Astrocyte (in vitro differentiated cells and primary cell): ENCODE results near the gene SULF2. TPM values are rescaled to one million over a fixed set of nuclear protein-coding genes. Genes with fewer than 3 reads are reported as not detected.

Source experiments
- DNase-seq: peaks from one replicate; pipeline ENCODE4 v3.0.0-alpha.2; 2010; ENCODE audit warnings: low read depth
- FAIRE-seq: peaks from 2 replicates; lab custom pipeline; 2011; peaks lifted over from hg19 to GRCh38; lab: Jason Lieb, UNC
- H2AFZ ChIP-seq: 2 replicates; pipeline ENCODE4 v1.6.0; 2012; ENCODE audit warnings: low read depth, low read length, inconsistent platforms
- H3K27ac ChIP-seq: 2 replicates; pipeline ENCODE4 v1.5.1; 2011; ENCODE audit warnings: low read depth, low read length, inconsistent platforms
- H3K27me3 ChIP-seq: 2 replicates; pipeline ENCODE4 v1.6.0; 2011; ENCODE audit warnings: low read length, inconsistent platforms; ENCODE audit not compliant: insufficient read depth
- H3K36me3 ChIP-seq: 2 replicates; pipeline ENCODE4 v1.5.1; 2011; ENCODE audit warnings: low read length, inconsistent platforms; ENCODE audit not compliant: insufficient read depth
- H3K4me1 ChIP-seq: 2 replicates; pipeline ENCODE4 v1.5.1; 2011; ENCODE audit warnings: low read length, inconsistent platforms; ENCODE audit not compliant: insufficient read depth
- H3K4me2 ChIP-seq: 2 replicates; pipeline ENCODE4 v1.6.0; 2012; ENCODE audit warnings: low read length, inconsistent platforms
- H3K4me3 ChIP-seq: 2 replicates; pipeline ENCODE4 v1.5.1; 2011; ENCODE audit warnings: low read depth, mild to moderate bottlenecking, low read length, inconsistent platforms; ENCODE audit not compliant: insufficient read depth
- H3K79me2 ChIP-seq: 2 replicates; pipeline ENCODE4 v1.6.0; 2012; ENCODE audit warnings: mild to moderate bottlenecking, low read length, inconsistent platforms; ENCODE audit not compliant: insufficient read depth
- H3K9ac ChIP-seq: 2 replicates; pipeline ENCODE4 v1.6.0; 2012; ENCODE audit warnings: mild to moderate bottlenecking, low read length, inconsistent platforms
- H3K9me3 ChIP-seq: 2 replicates; pipeline ENCODE4 v1.5.1; 2012; ENCODE audit warnings: low read depth, mild to moderate bottlenecking, low read length, inconsistent platforms; ENCODE audit not compliant: insufficient read depth
- H4K20me1 ChIP-seq: 2 replicates; pipeline ENCODE4 v1.6.0; 2012; ENCODE audit warnings: low read length, inconsistent platforms; ENCODE audit not compliant: insufficient read depth
- H3K27ac Mint-ChIP-seq: one replicate; pipeline ENCODE4 v1.8.0; 2021; ENCODE audit warnings: mild to moderate bottlenecking, mixed read lengths; ENCODE audit not compliant: unreplicated experiment
- H3K27me3 Mint-ChIP-seq: one replicate; pipeline ENCODE4 v1.8.0; 2021; ENCODE audit warnings: low read depth, mixed read lengths; ENCODE audit not compliant: unreplicated experiment
- H3K36me3 Mint-ChIP-seq: one replicate; pipeline ENCODE4 v1.8.0; 2021; ENCODE audit warnings: low read depth, mixed read lengths; ENCODE audit not compliant: unreplicated experiment
- H3K4me1 Mint-ChIP-seq: one replicate; pipeline ENCODE4 v1.8.0; 2021; ENCODE audit warnings: low read depth, mixed read lengths; ENCODE audit not compliant: unreplicated experiment
- H3K4me3 Mint-ChIP-seq: one replicate; pipeline ENCODE4 v1.8.0; 2021; ENCODE audit warnings: mild to moderate bottlenecking, moderate library complexity, mixed read lengths; ENCODE audit not compliant: unreplicated experiment
- H3K9me3 Mint-ChIP-seq: one replicate; pipeline ENCODE4 v1.8.0; 2021; ENCODE audit warnings: mild to moderate bottlenecking, mixed read lengths; ENCODE audit not compliant: unreplicated experiment
- CTCF ChIP-seq: IDR thresholded peaks from 2 replicates; pipeline ENCODE4 v1.5.1; 2011; ENCODE audit warnings: low read depth, mild to moderate bottlenecking, inconsistent platforms, low read length, moderate library complexity; ENCODE audit not compliant: insufficient read depth
- EZH2 ChIP-seq: IDR thresholded peaks from 2 replicates; pipeline ENCODE4 v1.6.1; 2012; ENCODE audit warnings: mild to moderate bottlenecking, low read length, inconsistent platforms; ENCODE audit not compliant: insufficient read depth
- total RNA-seq: library from RNA; stranded (reverse); gene quantifications from 2 replicates; pipeline ENCODE4 v1.2.1, GENCODE V29; 2021

The SULF2 gene
- total RNA-seq, 1 donor from 2014 or later: 139 TPM

DNA sequence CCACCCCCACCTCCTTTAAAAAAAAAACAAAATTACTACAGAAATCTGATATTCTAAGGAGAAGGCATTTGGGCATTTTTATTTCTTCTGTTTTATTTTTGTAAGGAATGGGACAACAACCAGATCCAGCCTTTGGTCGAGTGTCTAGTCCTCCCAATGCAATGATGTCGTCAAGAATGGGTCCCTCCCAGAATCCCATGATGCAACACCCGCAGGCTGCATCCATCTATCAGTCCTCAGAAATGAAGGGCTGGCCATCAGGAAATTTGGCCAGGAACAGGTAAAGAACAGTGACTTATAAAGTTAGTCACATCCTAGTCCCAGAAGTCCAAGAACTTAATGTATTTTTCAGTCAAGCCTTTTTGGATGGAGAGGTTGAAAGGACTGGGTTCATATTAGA lies 133.0 kb downstream of the SULF2 start:
- Mint-ChIP-seq H3K4me3 (no peak overlapping the region), H3K36me3 (peaks cover 9% of the 10 kb centered on the region), H3K27ac (no peak overlapping the region), H3K27me3 (no peaks in the 10 kb centered on the region), H3K4me1 (peaks cover 8% of the 10 kb centered on the region), H3K9me3 (no peaks in the 10 kb centered on the region)
- no peak overlapping the region for H3K4me2 ChIP-seq
- H3K27ac ChIP-seq: no peak overlapping the region
- H3K9ac ChIP-seq: no peak overlapping the region
- H3K9me3 ChIP-seq: no peaks in the 10 kb centered on the region
- DNase-seq: no peak
- no peak overlapping the region for H2AFZ ChIP-seq
- no peak overlapping the region for H3K4me3 ChIP-seq
- no peaks in the 10 kb centered on the region for H3K79me2 ChIP-seq
- TF ChIP-seq EZH2 (no peak), CTCF (no peak)
- FAIRE-seq: no peak
- H3K27me3 ChIP-seq: no peaks in the 10 kb centered on the region
- H4K20me1 ChIP-seq: no peaks in the 10 kb centered on the region
- H3K36me3 ChIP-seq: peaks cover 49% of the 10 kb centered on the region
- no peaks in the 10 kb centered on the region for H3K4me1 ChIP-seq

DNA sequence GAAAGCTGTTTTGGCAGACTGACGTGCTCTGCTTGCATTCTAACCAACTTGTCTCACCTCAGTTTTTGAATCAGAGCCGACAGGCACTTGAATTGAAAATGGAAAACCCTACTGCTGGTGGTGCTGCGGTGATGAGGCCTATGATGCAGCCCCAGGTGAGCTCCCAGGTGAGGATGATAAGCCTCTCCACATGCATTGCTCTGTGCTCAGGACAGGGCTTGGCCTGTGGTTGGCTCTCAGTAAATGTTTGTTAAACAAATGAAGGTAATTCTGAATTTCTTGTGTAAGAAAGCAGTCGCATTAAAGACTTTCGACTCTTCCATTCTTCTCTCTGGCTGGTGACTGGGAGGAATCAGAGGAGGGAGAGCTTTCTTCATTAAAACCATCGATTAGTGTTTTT lies 136.3 kb downstream of the SULF2 start:
- TF ChIP-seq CTCF: no peak
- TF ChIP-seq EZH2: no peak
- Histone ChIP-seq H3K9me3 (no peaks in the 10 kb centered on the region), H3K4me3 (no peak overlapping the region), H2AFZ (no peak overlapping the region), H3K27me3 (no peaks in the 10 kb centered on the region), H3K79me2 (no peaks in the 10 kb centered on the region), H4K20me1 (peaks cover 9% of the 10 kb centered on the region), H3K27ac (no peak overlapping the region), H3K36me3 (peaks cover 43% of the 10 kb centered on the region), H3K4me1 (no peaks in the 10 kb centered on the region), H3K9ac (no peak overlapping the region), H3K4me2 (no peak overlapping the region)
- Mint-ChIP-seq H3K36me3 (peaks cover 22% of the 10 kb centered on the region), H3K27me3 (no peaks in the 10 kb centered on the region), H3K27ac (no peak overlapping the region), H3K4me1 (no peaks in the 10 kb centered on the region), H3K9me3 (peaks cover 4% of the 10 kb centered on the region), H3K4me3 (no peak overlapping the region)
- FAIRE-seq (no peak), DNase-seq (no peak)

DNA sequence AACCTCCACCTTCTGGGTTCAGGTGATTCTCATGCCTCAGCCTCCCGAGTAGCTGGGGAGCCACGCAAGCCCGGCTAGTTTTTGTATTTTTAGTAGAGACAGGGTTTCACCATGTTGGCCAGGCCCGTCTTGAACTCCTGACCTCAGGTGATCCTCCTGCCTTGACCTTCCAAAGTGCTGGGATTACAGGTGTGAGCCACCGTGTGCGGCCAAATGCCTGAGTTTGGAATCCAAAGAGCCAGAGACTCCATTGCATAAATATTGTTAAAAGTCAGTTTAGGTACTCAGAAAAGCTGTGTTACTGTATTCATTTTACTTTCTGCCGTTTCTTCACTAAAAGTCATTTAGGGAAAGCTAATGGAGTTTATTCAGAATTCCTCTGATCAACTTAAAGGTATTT lies 137.3 kb downstream of the SULF2 start:
- Histone ChIP-seq H3K4me2 (no peak overlapping the region), H3K27ac (no peak overlapping the region), H3K4me1 (no peaks in the 10 kb centered on the region), H3K9ac (no peak overlapping the region), H3K4me3 (no peak overlapping the region), H3K27me3 (no peaks in the 10 kb centered on the region), H3K79me2 (no peaks in the 10 kb centered on the region), H3K9me3 (no peaks in the 10 kb centered on the region), H4K20me1 (peaks cover 9% of the 10 kb centered on the region), H3K36me3 (peaks cover 38% of the 10 kb centered on the region), H2AFZ (no peak overlapping the region)
- DNase-seq (no peak), FAIRE-seq (no peak)
- no peaks in the 10 kb centered on the region for H3K4me1 Mint-ChIP-seq
- H3K9me3 Mint-ChIP-seq: peaks cover 4% of the 10 kb centered on the region
- H3K27ac Mint-ChIP-seq: no peak overlapping the region
- H3K36me3 Mint-ChIP-seq: peaks cover 22% of the 10 kb centered on the region
- no peaks in the 10 kb centered on the region for H3K27me3 Mint-ChIP-seq
- H3K4me3 Mint-ChIP-seq: no peak overlapping the region
- TF ChIP-seq CTCF (no peak), EZH2 (no peak)
